Measurements from ENCODE around the gene CDKN2AIP. TPM values are rescaled to one million over a fixed set of nuclear protein-coding genes. Genes with fewer than 3 reads are reported as not detected.

Gene CDKN2AIP
- total and polyA plus RNA-seq, 2 donors (not counting 1 experiment from before 2014, with no cell fraction given), result 13.6 to 36.0 TPM

DNA sequence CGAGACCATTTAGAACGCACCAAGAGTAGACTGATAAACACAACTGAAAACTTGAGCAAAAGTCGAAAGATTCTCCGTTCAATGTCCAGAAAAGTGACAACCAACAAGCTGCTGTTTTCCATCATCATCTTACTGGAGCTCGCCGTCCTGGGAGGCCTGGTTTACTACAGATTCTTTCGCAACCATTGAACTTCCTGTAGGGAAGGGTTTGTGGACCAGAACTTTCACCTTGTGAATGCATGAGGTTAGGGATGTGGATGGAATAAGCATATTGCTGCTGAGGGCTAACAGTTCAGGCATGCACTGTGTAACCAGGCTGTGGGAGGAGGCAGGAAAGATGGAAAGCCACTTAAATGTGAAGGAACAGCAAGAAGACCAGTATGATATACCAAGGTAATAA, 39.6 kb downstream of the CDKN2AIP start:
- no peak overlapping the region for H3K4me2 ChIP-seq (replicated peaks; ENCODE audit: low read depth, low read length, poor library complexity, severe bottlenecking)
- H3K4me1 Mint-ChIP-seq, result no peaks in the 10 kb centered on the region
- no peaks in the 10 kb centered on the region for H3K36me3 ChIP-seq (replicated peaks in 1 of 2; ENCODE audit: control extremely low read depth in 1 of 2, control insufficient read depth in 1 of 2, extremely low read depth in 1 of 2, insufficient read depth in 2 of 2, low read length in 1 of 2)
- ChIA-PET CTCF (no interaction called here), POLR2A (no interaction called here)
- no peak overlapping the region for H3K4me3 Mint-ChIP-seq
- no peaks in the 10 kb centered on the region for H3K27me3 ChIP-seq (replicated peaks in 1 of 4; ENCODE audit: control extremely low read depth in 1 of 4, control insufficient read depth in 3 of 4, insufficient read depth in 4 of 4, low read length in 3 of 4)
- intact Hi-C loops (cut with micrococcal nuclease), result no loop called here
- H3K9me3 Mint-ChIP-seq (ENCODE audit: insufficient read depth), result no peaks in the 10 kb centered on the region
- no peaks in the 10 kb centered on the region for H3K4me1 ChIP-seq (ENCODE audit: control insufficient read depth in 2 of 2, insufficient read depth in 2 of 2, low read length in 2 of 2)
- H3K27ac Mint-ChIP-seq, result no peak overlapping the region
- no peak overlapping the region for H3K9ac ChIP-seq (ENCODE audit: low read length)
- H2AFZ ChIP-seq (ENCODE audit: insufficient read depth, low read depth, low read length, poor library complexity, severe bottlenecking), result no peak overlapping the region
- no peak overlapping the region for H3K27ac ChIP-seq (ENCODE audit: low read length in 2 of 2)
- 100% methylated on average over 6 of the region's 7 CpGs for WGBS (ENCODE audit: insufficient coverage)
- no peaks in the 10 kb centered on the region for H3K79me2 ChIP-seq (ENCODE audit: control insufficient read depth, insufficient read depth, low read length)
- no peaks in the 10 kb centered on the region for H4K20me1 ChIP-seq (ENCODE audit: control insufficient read depth, insufficient read depth, low read length, poor library complexity, severe bottlenecking)
- ATAC-seq (ENCODE audit: low read depth), result no peak
- H3K9me3 ChIP-seq (ENCODE audit: control extremely low read depth in 1 of 3, control insufficient read depth in 2 of 3, insufficient read depth in 1 of 3, low read length in 2 of 3), result no peaks in the 10 kb centered on the region
- no peaks in the 10 kb centered on the region for H3K27me3 Mint-ChIP-seq
- no peak for TF ChIP-seq CTCF (IDR thresholded peaks at IDR 0.05)
- TF ChIP-seq EZH2 (IDR thresholded peaks at IDR 0.05; ENCODE audit: borderline replicate concordance, insufficient read depth, low read depth, low read length, poor library complexity, severe bottlenecking), result no peak
- DNase-seq, result no peak
- H3K4me3 ChIP-seq (ENCODE audit: control extremely low read depth in 1 of 5, extremely low read depth in 1 of 5, insufficient read depth in 1 of 5, low read depth in 2 of 5, low read length in 4 of 5), result no peak overlapping the region

DNA sequence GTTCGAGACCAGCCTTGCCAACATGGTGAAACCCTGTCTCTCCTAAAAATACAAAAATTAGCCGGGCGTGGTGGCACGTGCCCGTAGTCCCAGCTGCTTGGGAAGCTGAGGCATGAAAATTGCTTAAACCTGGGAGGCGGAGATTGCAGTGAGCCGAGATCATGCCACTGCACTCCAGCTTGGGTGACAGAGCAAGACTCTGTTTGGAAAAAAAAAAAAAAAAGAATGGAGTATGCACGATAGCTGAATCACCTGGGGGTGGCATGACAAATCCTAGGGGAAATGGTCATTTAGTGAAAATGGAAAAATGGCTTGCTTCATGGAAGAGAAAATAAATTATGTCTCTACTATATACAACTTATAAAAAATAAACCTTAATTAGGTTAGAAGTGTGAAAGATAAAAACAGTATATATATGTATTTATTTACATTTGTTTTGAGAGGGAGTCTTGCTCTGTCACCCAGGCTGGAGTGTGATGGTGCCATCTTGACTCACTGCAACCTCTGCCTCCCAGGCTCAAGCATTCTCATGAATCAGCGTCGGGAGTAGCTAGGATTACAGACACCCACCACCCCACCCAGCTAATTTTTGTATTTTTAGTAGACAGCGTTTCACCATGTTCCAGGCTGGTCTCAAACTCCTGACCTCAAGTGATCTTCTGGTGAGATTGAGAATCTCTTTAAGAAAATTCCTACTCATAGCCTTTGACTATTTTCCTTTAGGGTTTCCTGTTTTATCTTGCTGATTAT, 41.1 kb downstream of the CDKN2AIP start:
- H3K79me2 ChIP-seq (ENCODE audit: control insufficient read depth, insufficient read depth, low read length), result no peaks in the 10 kb centered on the region
- no peaks in the 10 kb centered on the region for H4K20me1 ChIP-seq (ENCODE audit: control insufficient read depth, insufficient read depth, low read length, poor library complexity, severe bottlenecking)
- no peak overlapping the region for H3K27ac ChIP-seq (ENCODE audit: low read length in 2 of 2)
- Mint-ChIP-seq H3K9me3 (ENCODE audit: insufficient read depth) (peaks cover 3% of the 10 kb centered on the region), H3K27me3 (no peaks in the 10 kb centered on the region), H3K27ac (no peak overlapping the region), H3K4me3 (no peak overlapping the region), H3K4me1 (no peaks in the 10 kb centered on the region)
- intact Hi-C loops (cut with micrococcal nuclease), result no loop called here
- ChIA-PET POLR2A (no interaction called here), CTCF (interaction anchor here (1.3 kb wide), 1 partner anchor 13 kb away, joined by 3 read pairs; no protein-coding TSS in a partner anchor)
- ATAC-seq (ENCODE audit: low read depth), result no peak
- no peak overlapping the region for H2AFZ ChIP-seq (ENCODE audit: insufficient read depth, low read depth, low read length, poor library complexity, severe bottlenecking)
- DNase-seq, result no peak
- TF ChIP-seq EZH2 (IDR thresholded peaks at IDR 0.05; ENCODE audit: borderline replicate concordance, insufficient read depth, low read depth, low read length, poor library complexity, severe bottlenecking), result no peak
- no peak for TF ChIP-seq CTCF (IDR thresholded peaks at IDR 0.05)
- H3K9ac ChIP-seq (ENCODE audit: low read length), result no peak overlapping the region
- H3K27me3 ChIP-seq (replicated peaks in 1 of 4; ENCODE audit: control extremely low read depth in 1 of 4, control insufficient read depth in 3 of 4, insufficient read depth in 4 of 4, low read length in 3 of 4), result no peaks in the 10 kb centered on the region
- 92% methylated on average over 8 of the region's 11 CpGs for WGBS (ENCODE audit: insufficient coverage)
- no peak overlapping the region for H3K4me2 ChIP-seq (replicated peaks; ENCODE audit: low read depth, low read length, poor library complexity, severe bottlenecking)
- no peaks in the 10 kb centered on the region for H3K36me3 ChIP-seq (replicated peaks in 1 of 2; ENCODE audit: control extremely low read depth in 1 of 2, control insufficient read depth in 1 of 2, extremely low read depth in 1 of 2, insufficient read depth in 2 of 2, low read length in 1 of 2)
- no peaks in the 10 kb centered on the region for H3K9me3 ChIP-seq (ENCODE audit: control extremely low read depth in 1 of 3, control insufficient read depth in 2 of 3, insufficient read depth in 1 of 3, low read length in 2 of 3)
- H3K4me1 ChIP-seq (ENCODE audit: control insufficient read depth in 2 of 2, insufficient read depth in 2 of 2, low read length in 2 of 2), result no peaks in the 10 kb centered on the region
- H3K4me3 ChIP-seq (ENCODE audit: control extremely low read depth in 1 of 5, extremely low read depth in 1 of 5, insufficient read depth in 1 of 5, low read depth in 2 of 5, low read length in 4 of 5), result no peak overlapping the region
